ENCODE data around the gene ZNF646. TPM values are rescaled to one million over a fixed set of nuclear protein-coding genes. Genes with fewer than 3 reads are reported as not detected.

ZNF646 gene
- polyA plus RNA-seq, 1 donor from 2014 or later = 8.5 TPM

DNA sequence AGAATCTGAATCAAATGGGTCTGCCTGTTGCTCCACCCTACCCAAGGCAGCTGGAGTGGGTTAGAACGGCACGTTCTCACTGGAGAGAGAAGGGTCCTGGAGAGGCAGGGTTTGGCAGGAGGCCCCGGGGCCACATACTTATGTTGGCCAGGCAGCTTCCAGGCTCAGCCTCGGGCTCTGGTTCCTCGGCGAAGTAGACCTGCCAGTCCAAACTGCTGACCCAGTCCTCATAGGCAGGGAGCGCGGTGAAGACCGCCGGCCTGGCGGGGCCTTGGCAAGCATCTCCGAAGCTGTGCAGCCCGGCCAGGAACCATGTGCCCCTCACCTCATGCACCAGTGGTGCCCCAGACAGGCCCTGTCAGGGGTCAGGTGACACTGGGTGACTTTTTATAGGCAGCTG lies 9.8 kb downstream of the ZNF646 start:
- Histone ChIP-seq H4K20me1 (ENCODE audit: insufficient read depth) (no peaks in the 10 kb centered on the region), H3K36me3 (ENCODE audit: insufficient read depth, low read length) (peaks cover 7% of the 10 kb centered on the region)
- TF ChIP-seq EZH2 (IDR thresholded peaks at IDR 0.05; ENCODE audit: borderline replicate concordance, insufficient read depth, low read length, poor library complexity, severe bottlenecking) = no peak
- no peak for TF ChIP-seq RAD21 (conservative IDR thresholded peaks at IDR 0.05)
- TF ChIP-seq, protein P1, sequence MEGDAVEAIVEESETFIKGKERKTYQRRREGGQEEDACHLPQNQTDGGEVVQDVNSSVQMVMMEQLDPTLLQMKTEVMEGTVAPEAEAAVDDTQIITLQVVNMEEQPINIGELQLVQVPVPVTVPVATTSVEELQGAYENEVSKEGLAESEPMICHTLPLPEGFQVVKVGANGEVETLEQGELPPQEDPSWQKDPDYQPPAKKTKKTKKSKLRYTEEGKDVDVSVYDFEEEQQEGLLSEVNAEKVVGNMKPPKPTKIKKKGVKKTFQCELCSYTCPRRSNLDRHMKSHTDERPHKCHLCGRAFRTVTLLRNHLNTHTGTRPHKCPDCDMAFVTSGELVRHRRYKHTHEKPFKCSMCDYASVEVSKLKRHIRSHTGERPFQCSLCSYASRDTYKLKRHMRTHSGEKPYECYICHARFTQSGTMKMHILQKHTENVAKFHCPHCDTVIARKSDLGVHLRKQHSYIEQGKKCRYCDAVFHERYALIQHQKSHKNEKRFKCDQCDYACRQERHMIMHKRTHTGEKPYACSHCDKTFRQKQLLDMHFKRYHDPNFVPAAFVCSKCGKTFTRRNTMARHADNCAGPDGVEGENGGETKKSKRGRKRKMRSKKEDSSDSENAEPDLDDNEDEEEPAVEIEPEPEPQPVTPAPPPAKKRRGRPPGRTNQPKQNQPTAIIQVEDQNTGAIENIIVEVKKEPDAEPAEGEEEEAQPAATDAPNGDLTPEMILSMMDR (IDR thresholded peaks at IDR 0.05; ENCODE audit: poor library complexity, severe bottlenecking) = no peak
- no peak for TF ChIP-seq EP300 (conservative IDR thresholded peaks at IDR 0.05; ENCODE audit: poor library complexity, severe bottlenecking)
- no peak for TF ChIP-seq POLR2AphosphoS5 (IDR thresholded peaks at IDR 0.05)
- TF ChIP-seq, protein P2, sequence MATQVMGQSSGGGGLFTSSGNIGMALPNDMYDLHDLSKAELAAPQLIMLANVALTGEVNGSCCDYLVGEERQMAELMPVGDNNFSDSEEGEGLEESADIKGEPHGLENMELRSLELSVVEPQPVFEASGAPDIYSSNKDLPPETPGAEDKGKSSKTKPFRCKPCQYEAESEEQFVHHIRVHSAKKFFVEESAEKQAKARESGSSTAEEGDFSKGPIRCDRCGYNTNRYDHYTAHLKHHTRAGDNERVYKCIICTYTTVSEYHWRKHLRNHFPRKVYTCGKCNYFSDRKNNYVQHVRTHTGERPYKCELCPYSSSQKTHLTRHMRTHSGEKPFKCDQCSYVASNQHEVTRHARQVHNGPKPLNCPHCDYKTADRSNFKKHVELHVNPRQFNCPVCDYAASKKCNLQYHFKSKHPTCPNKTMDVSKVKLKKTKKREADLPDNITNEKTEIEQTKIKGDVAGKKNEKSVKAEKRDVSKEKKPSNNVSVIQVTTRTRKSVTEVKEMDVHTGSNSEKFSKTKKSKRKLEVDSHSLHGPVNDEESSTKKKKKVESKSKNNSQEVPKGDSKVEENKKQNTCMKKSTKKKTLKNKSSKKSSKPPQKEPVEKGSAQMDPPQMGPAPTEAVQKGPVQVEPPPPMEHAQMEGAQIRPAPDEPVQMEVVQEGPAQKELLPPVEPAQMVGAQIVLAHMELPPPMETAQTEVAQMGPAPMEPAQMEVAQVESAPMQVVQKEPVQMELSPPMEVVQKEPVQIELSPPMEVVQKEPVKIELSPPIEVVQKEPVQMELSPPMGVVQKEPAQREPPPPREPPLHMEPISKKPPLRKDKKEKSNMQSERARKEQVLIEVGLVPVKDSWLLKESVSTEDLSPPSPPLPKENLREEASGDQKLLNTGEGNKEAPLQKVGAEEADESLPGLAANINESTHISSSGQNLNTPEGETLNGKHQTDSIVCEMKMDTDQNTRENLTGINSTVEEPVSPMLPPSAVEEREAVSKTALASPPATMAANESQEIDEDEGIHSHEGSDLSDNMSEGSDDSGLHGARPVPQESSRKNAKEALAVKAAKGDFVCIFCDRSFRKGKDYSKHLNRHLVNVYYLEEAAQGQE (IDR thresholded peaks at IDR 0.05; ENCODE audit: borderline replicate concordance) = no peak
- TF ChIP-seq MXI1 (conservative IDR thresholded peaks at IDR 0.05; ENCODE audit: poor library complexity, severe bottlenecking) = no peak
- no peak for TF ChIP-seq TAF1 (IDR thresholded peaks at IDR 0.05; ENCODE audit: low read depth)
- TF ChIP-seq SMC3 (conservative IDR thresholded peaks at IDR 0.05; ENCODE audit: poor library complexity) = no peak

DNA sequence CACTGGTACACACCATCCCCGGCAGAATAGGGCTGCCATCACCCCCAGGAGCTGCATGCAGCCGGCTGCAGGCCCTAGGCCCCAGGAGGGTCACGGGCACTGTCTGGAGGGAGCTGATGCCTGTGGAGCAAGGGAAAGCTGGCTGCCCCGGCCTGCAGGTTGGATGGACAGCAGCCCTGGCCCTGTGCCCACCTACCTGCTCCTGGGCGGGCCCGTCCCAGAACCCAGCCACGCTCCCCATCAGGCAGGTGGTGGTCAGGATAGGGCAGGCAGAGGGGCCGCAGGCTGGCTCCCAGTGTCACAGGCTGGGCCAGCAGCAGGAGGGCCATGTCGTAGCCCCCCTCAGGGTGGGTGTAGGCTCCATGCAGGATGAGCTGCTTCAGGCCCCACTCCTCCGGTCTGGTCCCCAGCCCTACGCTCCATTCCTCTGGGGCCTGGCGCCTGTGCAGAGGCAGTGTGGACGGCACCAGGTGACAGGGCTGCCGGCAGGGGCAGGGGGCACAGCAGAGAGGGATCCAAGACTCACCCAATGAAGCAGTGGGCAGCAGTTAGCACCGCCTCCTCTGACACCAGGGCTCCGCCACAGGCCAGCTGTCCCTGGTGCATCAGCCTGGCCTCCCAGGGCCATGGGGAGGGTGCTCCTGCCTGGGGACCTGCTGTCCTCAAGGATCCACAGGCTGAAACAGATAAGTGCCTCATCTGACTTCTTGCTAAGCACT lies 10.5 kb downstream of the ZNF646 start:
- Histone ChIP-seq H3K36me3 (ENCODE audit: insufficient read depth, low read length) (peaks cover 5% of the 10 kb centered on the region), H3K4me2 (ENCODE audit: low read length) (no peak overlapping the region), H3K27ac (ENCODE audit: low read length) (no peak overlapping the region), H3K27me3 (ENCODE audit: insufficient read depth, low read depth, low read length) (no peaks in the 10 kb centered on the region), H3F3A (ENCODE audit: insufficient read depth, low read length, poor library complexity, severe bottlenecking) (no peaks in the 10 kb centered on the region), H2AFZ (ENCODE audit: low read depth, low read length) (no peak overlapping the region), H3K4me3 (ENCODE audit: low read length) (no peak overlapping the region), H4K20me1 (ENCODE audit: insufficient read depth) (no peaks in the 10 kb centered on the region), H3K9ac (ENCODE audit: low read length) (no peak overlapping the region), H3K9me3 (ENCODE audit: low read length) (no peaks in the 10 kb centered on the region), H3K9me2 (ENCODE audit: insufficient read depth, low read length) (no peaks in the 10 kb centered on the region), H3K79me2 (replicated peaks; ENCODE audit: insufficient read depth, low read length) (no peaks in the 10 kb centered on the region)
- TF ChIP-seq, protein P1 (IDR thresholded peaks at IDR 0.05; ENCODE audit: poor library complexity, severe bottlenecking) = no peak
- TF ChIP-seq SMC3 (conservative IDR thresholded peaks at IDR 0.05; ENCODE audit: poor library complexity) (no peak), EZH2 (IDR thresholded peaks at IDR 0.05; ENCODE audit: borderline replicate concordance, insufficient read depth, low read length, poor library complexity, severe bottlenecking) (no peak), POLR2AphosphoS5 (IDR thresholded peaks at IDR 0.05) (no peak), TAF1 (IDR thresholded peaks at IDR 0.05; ENCODE audit: low read depth) (no peak), RAD21 (conservative IDR thresholded peaks at IDR 0.05) (no peak), EP300 (conservative IDR thresholded peaks at IDR 0.05; ENCODE audit: poor library complexity, severe bottlenecking) (no peak), MXI1 (conservative IDR thresholded peaks at IDR 0.05; ENCODE audit: poor library complexity, severe bottlenecking) (no peak)
- TF ChIP-seq, protein P2 (IDR thresholded peaks at IDR 0.05; ENCODE audit: borderline replicate concordance) = no peak

More for the DNA sequence above, 9.8 kb downstream of the ZNF646 start:
- H3K4me3 ChIP-seq (ENCODE audit: low read length) = no peak overlapping the region
- H3K9me2 ChIP-seq (ENCODE audit: insufficient read depth, low read length) = no peaks in the 10 kb centered on the region
- no peaks in the 10 kb centered on the region for H3K27me3 ChIP-seq (ENCODE audit: insufficient read depth, low read depth, low read length)
- no peak overlapping the region for H2AFZ ChIP-seq (ENCODE audit: low read depth, low read length)
- no peak overlapping the region for H3K27ac ChIP-seq (ENCODE audit: low read length)
- no peak overlapping the region for H3K9ac ChIP-seq (ENCODE audit: low read length)
- H3K79me2 ChIP-seq (replicated peaks; ENCODE audit: insufficient read depth, low read length) = no peaks in the 10 kb centered on the region
- H3K4me2 ChIP-seq (ENCODE audit: low read length) = no peak overlapping the region
- H3F3A ChIP-seq (ENCODE audit: insufficient read depth, low read length, poor library complexity, severe bottlenecking) = no peaks in the 10 kb centered on the region
- no peaks in the 10 kb centered on the region for H3K9me3 ChIP-seq (ENCODE audit: low read length)
